DND-41 (cell line): ENCODE measurements around the gene POLR3A.

Experiments
- EZH2 ChIP-seq: IDR thresholded peaks from 3 replicates; pipeline ENCODE4 v1.6.1; 2012; ENCODE audit warnings: borderline replicate concordance, low read depth, mild to moderate bottlenecking, moderate library complexity, low read length, inconsistent platforms; ENCODE audit not compliant: severe bottlenecking
- TF ChIP-seq, protein P1 (sequence below): IDR thresholded peaks from 2 replicates; pipeline ENCODE4 v1.5.1; 2012; ENCODE audit warnings: borderline replicate concordance, low read length, moderate library complexity, mild to moderate bottlenecking; ENCODE audit not compliant: poor library complexity, severe bottlenecking; ENCODE audit errors: extremely low read depth

DNA sequence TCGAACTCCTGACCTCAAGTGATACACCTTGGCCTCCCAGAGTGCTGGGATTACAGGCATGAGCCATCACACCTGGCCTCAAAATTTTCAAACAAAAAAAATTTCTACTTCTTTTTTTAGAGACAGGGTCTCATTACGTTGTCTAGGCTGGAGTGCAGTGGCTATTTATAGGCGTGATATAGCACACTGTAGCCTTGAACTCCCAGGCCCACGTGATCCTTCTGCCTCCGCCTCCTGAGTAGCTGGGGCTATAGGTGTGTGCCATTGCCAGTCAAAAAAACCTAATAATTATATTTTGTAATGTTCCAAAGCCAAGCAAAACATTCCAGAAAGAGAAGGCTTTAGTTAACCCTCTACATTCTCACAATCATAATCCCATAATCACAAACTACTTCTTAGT lies 13.8 kb downstream of the POLR3A start:
- TF ChIP-seq, protein P1, sequence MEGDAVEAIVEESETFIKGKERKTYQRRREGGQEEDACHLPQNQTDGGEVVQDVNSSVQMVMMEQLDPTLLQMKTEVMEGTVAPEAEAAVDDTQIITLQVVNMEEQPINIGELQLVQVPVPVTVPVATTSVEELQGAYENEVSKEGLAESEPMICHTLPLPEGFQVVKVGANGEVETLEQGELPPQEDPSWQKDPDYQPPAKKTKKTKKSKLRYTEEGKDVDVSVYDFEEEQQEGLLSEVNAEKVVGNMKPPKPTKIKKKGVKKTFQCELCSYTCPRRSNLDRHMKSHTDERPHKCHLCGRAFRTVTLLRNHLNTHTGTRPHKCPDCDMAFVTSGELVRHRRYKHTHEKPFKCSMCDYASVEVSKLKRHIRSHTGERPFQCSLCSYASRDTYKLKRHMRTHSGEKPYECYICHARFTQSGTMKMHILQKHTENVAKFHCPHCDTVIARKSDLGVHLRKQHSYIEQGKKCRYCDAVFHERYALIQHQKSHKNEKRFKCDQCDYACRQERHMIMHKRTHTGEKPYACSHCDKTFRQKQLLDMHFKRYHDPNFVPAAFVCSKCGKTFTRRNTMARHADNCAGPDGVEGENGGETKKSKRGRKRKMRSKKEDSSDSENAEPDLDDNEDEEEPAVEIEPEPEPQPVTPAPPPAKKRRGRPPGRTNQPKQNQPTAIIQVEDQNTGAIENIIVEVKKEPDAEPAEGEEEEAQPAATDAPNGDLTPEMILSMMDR, result no peak
- no peak for TF ChIP-seq EZH2
